Neural cell (in vitro differentiated cells): ENCODE measurements around the gene TYW5.

ENCODE experiments used
- CTCF ChIP-seq: fragments of 450-650 bp; IDR thresholded peaks from 2 replicates; pipeline ENCODE4 v1.5.1; 2014; ENCODE audit warnings: antibody characterized with exemption, mild to moderate bottlenecking, moderate library complexity; ENCODE audit not compliant: poor library complexity, severe bottlenecking
- EZH2 ChIP-seq: fragments of 200-600, 300-800 bp; shearing (Covaris generic), sonication (generic); IDR thresholded peaks from 2 replicates; pipeline ENCODE4 v1.6.1; 2014; ENCODE audit warnings: antibody characterized with exemption, low read length, borderline replicate concordance, mild to moderate bottlenecking; ENCODE audit not compliant: insufficient read depth, poor library complexity, severe bottlenecking
- POLR2AphosphoS5 ChIP-seq: IDR thresholded peaks from 2 replicates; pipeline ENCODE4 v1.6.1; 2012
- REST ChIP-seq: IDR thresholded peaks from 2 replicates; pipeline ENCODE4 v1.6.1; 2012; ENCODE audit warnings: borderline replicate concordance

GRCh38 chr2:199987586-199987985 is 32.3 kb upstream of the TYW5 start:
- no peak for TF ChIP-seq CTCF
- TF ChIP-seq REST, result no peak
- TF ChIP-seq POLR2AphosphoS5, result no peak
- TF ChIP-seq EZH2, result no peak
